Neutrophil (primary cell): Measurements from ENCODE around the gene SHPK.

ENCODE experiments used
- H3K27ac ChIP-seq: fragments of 200-600 bp; sonication (generic); 2 replicates; pipeline ENCODE4 v1.5.1; 2016; ENCODE audit warnings: mild to moderate bottlenecking, moderate library complexity
- H3K27me3 ChIP-seq: fragments of 200-600 bp; sonication (generic); 2 replicates; pipeline ENCODE4 v1.6.0; 2016; ENCODE audit warnings: mild to moderate bottlenecking
- H3K36me3 ChIP-seq: fragments of 200-600 bp; sonication (generic); 2 replicates; pipeline ENCODE4 v1.5.1; 2017
- H3K4me1 ChIP-seq, 2 experiments: fragments of 200-600 bp in 1 of 2; sonication (generic) in 1 of 2; 1 replicate in 1 of 2; 2 replicates in 1 of 2; pipeline versions ENCODE4 v1.5.1 to v1.6.1; 2013 to 2016; ENCODE audit warnings: low read depth in 1 of 2, low read length in 1 of 2, mild to moderate bottlenecking in 1 of 2, moderate library complexity in 1 of 2; ENCODE audit not compliant: control insufficient read depth in 1 of 2, insufficient read depth in 1 of 2
- H3K4me3 ChIP-seq, 2 experiments: fragments of 200-600 bp in 1 of 2; sonication (generic) in 1 of 2; 1 replicate in 1 of 2; 2 replicates in 1 of 2; pipeline ENCODE4 v1.5.1; 2013 to 2016; ENCODE audit warnings: low read depth in 1 of 2, low read length in 1 of 2, mild to moderate bottlenecking in 1 of 2, moderate library complexity in 1 of 2
- H3K9me3 ChIP-seq: fragments of 200-600 bp; sonication (generic); 2 replicates; pipeline ENCODE4 v1.5.1; 2016
- TF ChIP-seq, protein P1 (sequence below): fragments of 200-600 bp; sonication (generic); IDR thresholded peaks from 2 replicates; pipeline ENCODE4 v1.5.1; 2016; ENCODE audit warnings: antibody characterized with exemption

Gene SHPK, protein sequence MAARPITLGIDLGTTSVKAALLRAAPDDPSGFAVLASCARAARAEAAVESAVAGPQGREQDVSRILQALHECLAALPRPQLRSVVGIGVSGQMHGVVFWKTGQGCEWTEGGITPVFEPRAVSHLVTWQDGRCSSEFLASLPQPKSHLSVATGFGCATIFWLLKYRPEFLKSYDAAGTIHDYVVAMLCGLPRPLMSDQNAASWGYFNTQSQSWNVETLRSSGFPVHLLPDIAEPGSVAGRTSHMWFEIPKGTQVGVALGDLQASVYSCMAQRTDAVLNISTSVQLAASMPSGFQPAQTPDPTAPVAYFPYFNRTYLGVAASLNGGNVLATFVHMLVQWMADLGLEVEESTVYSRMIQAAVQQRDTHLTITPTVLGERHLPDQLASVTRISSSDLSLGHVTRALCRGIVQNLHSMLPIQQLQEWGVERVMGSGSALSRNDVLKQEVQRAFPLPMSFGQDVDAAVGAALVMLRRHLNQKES

DNA sequence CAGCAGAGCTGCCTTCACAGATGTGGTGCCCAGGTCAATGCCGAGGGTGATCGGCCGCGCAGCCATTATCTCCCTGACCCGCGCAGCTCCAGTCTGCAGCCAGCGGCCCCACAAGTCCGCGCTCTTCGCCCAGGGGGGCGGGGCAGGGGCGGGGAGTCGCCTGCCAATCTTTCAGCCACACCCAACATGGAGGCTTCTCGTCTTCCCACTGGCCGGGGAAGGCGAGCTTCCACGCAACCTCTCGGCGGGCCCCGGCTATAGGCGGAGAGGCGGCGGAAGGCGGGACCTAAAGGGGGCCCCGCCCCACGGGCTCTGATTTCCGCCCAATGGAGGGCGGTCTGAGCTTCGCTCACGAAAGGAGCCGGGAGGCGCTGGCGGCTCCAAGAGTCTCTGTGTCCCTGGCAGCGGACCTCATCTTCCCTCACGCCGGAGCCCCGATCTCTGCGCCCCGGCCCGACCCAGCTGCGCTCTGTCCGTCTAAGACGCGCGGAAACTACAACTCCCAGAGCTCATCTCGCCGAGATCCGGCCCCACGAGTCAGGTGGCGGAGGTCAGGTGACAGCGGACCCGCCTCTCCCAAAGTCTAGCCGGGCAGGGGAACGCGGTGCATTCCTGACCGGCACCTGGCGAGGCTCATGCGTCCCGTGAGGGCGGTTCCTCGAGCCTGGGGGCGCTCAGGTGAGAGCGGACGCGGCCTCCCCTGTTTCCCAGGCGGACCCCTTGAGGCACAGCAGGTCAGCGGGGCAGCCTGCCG, at the start of gene SHPK, which contains the start of gene CTNS:
TSS of gene SHPK (minus strand) at position 97 of the 754 bp plus-strand sequence. CDS start at position 66, 31 bp downstream.
TSS of gene CTNS (plus strand) at position 607 of the 754 bp plus-strand sequence. CDS start 3,447 bp downstream, outside the sequence.
- H3K4me1 ChIP-seq = peaks cover 31 to 35% of the 10 kb centered on the region in 2 experiments

DNA sequence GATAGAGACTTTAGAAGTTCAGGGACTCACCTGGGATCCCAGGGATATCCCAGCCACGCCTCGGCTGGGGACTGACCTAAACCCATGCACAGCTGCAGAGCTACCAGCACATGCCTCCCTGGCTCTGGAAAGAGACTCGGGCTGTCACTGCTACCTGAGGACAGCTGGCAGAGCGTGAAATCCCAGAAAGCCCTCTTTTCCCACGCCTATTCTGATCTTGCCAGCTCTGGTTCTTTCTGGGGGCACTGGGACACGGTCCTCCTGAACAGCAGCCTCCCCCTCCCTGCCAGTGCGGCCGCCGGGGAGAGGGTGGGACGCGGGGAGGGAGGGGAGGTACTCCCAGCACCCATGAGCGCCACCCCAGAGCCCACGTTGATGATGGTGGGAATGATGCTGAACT, 49.1 kb upstream of the SHPK start:
- peaks cover 14% of the 10 kb centered on the region for H3K27me3 ChIP-seq
- no peaks in the 10 kb centered on the region for H3K36me3 ChIP-seq
- peaks cover 0 to 4% of the 10 kb centered on the region in 2 experiments for H3K4me1 ChIP-seq
- no peak overlapping the region for H3K27ac ChIP-seq
- H3K9me3 ChIP-seq = no peaks in the 10 kb centered on the region
- TF ChIP-seq, protein P1, sequence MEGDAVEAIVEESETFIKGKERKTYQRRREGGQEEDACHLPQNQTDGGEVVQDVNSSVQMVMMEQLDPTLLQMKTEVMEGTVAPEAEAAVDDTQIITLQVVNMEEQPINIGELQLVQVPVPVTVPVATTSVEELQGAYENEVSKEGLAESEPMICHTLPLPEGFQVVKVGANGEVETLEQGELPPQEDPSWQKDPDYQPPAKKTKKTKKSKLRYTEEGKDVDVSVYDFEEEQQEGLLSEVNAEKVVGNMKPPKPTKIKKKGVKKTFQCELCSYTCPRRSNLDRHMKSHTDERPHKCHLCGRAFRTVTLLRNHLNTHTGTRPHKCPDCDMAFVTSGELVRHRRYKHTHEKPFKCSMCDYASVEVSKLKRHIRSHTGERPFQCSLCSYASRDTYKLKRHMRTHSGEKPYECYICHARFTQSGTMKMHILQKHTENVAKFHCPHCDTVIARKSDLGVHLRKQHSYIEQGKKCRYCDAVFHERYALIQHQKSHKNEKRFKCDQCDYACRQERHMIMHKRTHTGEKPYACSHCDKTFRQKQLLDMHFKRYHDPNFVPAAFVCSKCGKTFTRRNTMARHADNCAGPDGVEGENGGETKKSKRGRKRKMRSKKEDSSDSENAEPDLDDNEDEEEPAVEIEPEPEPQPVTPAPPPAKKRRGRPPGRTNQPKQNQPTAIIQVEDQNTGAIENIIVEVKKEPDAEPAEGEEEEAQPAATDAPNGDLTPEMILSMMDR = no peak
- no peak overlapping the region for H3K4me3 ChIP-seq

More for the DNA sequence above, at the start of gene SHPK, which contains the start of gene CTNS:
- TF ChIP-seq, protein P1 = no peak
- peak within 1 kb of the TSS; percentile 89 to 94 for H3K4me3 ChIP-seq
- H3K27me3 ChIP-seq = no peaks in the 10 kb centered on the region
- H3K36me3 ChIP-seq = peaks cover 5% of the 10 kb centered on the region
- no peaks in the 10 kb centered on the region for H3K9me3 ChIP-seq
- H3K27ac ChIP-seq = peak within 1 kb of the TSS; percentile 90

DNA sequence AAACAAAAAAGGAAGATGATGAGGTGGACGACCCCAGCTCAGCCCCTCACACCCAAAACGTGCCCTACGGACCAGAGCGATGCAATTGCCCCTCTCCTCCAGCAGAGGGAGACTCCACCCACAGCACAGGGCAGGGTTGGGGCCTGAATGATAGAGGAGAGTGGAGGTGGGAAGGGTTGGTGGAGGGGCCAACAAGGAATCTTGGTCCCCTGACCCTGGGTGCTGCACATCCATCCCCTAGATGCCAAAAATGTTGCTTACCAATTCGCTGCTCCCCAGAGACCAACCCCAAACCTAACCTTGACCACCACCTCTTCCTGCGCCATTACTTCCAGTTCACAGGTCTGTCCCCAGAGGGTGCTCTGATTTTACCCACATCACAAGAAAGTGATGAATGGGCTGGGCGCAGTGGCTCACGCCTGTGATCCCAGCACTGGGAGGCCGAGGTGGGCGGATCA, 47.0 kb upstream of the SHPK start:
- Histone ChIP-seq H3K27ac (no peak overlapping the region), H3K4me3 (no peak overlapping the region), H3K36me3 (no peaks in the 10 kb centered on the region), H3K27me3 (peaks cover 14% of the 10 kb centered on the region), H3K9me3 (no peaks in the 10 kb centered on the region), H3K4me1 (peaks cover 0 to 4% of the 10 kb centered on the region in 2 experiments)
- TF ChIP-seq, protein P1 = peak; percentile 89

DNA sequence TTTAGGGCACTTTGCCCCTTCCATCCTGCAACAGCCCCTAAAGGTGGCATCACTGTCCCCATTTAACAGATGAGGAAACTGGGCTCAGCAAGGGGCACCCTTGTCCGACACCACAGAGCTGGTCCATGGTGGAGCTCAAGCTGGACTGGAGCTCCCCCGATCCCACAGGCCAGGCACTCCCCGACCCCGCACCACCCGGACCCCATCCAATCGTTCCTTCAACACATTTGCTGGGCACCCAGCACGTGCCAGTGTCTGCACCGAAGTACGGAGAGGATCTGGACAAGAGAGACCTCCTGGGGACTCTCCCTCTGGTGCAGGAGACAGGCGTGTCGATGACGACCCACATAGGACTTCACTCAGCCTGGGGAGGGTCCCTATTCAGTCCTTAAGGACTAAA, 46.0 kb upstream of the SHPK start:
- TF ChIP-seq, protein P1 = no peak
- H3K27me3 ChIP-seq = peaks cover 14% of the 10 kb centered on the region
- no peak overlapping the region for H3K27ac ChIP-seq
- H3K4me3 ChIP-seq = no peak overlapping the region
- H3K36me3 ChIP-seq = no peaks in the 10 kb centered on the region
- no peaks in the 10 kb centered on the region for H3K9me3 ChIP-seq
- peaks cover 0 to 4% of the 10 kb centered on the region in 2 experiments for H3K4me1 ChIP-seq

DNA sequence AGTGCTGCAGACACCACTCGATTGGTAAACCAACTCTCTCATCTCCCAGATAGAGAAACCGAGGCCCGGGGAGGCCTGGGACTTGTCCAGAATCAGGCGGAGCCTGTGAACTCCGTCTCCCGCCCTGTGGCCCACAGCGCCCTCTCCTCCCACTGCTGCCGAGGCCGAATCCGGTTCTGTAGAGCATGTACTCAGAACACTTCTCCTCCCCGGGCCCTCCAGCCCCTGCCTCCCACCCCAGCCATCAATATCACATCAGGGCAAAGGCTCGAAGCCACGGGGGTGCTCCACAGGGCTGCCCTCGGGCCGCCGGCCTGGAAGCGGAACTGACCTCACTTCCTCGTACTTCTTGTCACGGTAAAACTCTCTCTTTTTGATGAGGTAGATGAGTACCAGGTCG, 45.5 kb upstream of the SHPK start:
- no peaks in the 10 kb centered on the region for H3K9me3 ChIP-seq
- TF ChIP-seq, protein P1 = no peak
- no peak overlapping the region for H3K4me3 ChIP-seq
- H3K4me1 ChIP-seq = peaks cover 0 to 4% of the 10 kb centered on the region in 2 experiments
- no peaks in the 10 kb centered on the region for H3K36me3 ChIP-seq
- H3K27ac ChIP-seq = no peak overlapping the region
- H3K27me3 ChIP-seq = peaks cover 14% of the 10 kb centered on the region
